GOT3 (cell line): ENCODE results near the gene ARID4A.
A peak's percentile ranks its signal among the peaks of the same experiment; 100 is the strongest.
"Not testable (repeated sequence)": the region's sequence is repeated elsewhere in the genome, so short reads cannot be mapped to it uniquely, and the experiment has no call there.

Experiments
- DNase-seq: peaks from one replicate; lab custom pipeline; 2025; ENCODE audit warnings: mixed read lengths; lab: John Stamatoyannopoulos, UW

The ARID4A gene, protein sequence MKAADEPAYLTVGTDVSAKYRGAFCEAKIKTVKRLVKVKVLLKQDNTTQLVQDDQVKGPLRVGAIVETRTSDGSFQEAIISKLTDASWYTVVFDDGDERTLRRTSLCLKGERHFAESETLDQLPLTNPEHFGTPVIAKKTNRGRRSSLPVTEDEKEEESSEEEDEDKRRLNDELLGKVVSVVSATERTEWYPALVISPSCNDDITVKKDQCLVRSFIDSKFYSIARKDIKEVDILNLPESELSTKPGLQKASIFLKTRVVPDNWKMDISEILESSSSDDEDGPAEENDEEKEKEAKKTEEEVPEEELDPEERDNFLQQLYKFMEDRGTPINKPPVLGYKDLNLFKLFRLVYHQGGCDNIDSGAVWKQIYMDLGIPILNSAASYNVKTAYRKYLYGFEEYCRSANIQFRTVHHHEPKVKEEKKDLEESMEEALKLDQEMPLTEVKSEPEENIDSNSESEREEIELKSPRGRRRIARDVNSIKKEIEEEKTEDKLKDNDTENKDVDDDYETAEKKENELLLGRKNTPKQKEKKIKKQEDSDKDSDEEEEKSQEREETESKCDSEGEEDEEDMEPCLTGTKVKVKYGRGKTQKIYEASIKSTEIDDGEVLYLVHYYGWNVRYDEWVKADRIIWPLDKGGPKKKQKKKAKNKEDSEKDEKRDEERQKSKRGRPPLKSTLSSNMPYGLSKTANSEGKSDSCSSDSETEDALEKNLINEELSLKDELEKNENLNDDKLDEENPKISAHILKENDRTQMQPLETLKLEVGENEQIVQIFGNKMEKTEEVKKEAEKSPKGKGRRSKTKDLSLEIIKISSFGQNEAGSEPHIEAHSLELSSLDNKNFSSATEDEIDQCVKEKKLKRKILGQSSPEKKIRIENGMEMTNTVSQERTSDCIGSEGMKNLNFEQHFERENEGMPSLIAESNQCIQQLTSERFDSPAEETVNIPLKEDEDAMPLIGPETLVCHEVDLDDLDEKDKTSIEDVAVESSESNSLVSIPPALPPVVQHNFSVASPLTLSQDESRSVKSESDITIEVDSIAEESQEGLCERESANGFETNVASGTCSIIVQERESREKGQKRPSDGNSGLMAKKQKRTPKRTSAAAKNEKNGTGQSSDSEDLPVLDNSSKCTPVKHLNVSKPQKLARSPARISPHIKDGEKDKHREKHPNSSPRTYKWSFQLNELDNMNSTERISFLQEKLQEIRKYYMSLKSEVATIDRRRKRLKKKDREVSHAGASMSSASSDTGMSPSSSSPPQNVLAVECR

DNA sequence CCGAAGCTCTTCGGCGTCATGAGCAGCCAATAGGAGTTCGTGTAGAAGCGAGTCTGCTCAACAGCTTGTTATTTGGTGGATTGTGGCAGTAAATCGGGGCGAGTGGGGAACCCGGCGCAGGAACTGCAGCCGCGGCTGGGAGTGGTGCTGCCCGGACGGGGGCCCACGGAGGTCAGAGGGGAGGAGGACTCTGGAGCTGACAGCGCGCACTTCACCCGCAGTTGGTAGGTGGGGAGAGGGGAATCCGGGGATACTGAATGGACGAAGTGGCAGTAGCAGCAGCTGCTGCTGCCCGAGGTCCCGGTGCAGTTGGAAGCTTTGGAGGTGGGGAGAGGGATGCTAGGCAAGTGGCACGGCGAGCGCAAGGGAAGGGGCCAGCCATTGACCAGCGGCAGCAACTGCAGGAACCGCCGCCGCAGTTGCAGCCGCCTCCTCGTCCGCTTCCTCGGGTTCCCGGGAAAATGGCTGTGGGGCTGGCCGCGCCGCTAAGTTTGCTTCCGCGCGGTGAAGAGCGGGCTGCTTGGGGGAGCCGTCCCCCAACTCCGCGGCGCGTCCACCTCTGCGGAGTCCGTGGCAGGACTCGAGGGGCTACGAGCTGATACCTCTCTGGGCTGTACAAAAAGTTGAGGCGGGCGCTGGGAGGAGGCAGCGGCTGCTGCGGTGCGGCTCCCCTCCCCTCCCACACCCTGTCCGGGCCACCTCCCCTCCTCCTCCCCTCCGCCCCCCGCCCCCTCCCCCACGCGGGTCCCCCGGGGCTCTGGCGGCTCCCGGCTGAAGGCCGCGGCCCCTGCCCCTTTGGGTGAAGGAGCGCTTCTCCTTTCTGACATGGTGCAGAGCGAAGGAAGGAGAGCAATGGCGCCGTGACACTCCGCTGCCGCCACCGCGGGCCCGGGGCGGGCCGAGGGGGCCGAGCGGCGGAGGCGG lies at the start of gene ARID4A:
Gene ARID4A, plus strand, starts transcription at position 79 of the 924 bp plus-strand sequence. CDS start 1,300 bp downstream, outside the sequence.
- DNase-seq = peak; percentile 44

DNA sequence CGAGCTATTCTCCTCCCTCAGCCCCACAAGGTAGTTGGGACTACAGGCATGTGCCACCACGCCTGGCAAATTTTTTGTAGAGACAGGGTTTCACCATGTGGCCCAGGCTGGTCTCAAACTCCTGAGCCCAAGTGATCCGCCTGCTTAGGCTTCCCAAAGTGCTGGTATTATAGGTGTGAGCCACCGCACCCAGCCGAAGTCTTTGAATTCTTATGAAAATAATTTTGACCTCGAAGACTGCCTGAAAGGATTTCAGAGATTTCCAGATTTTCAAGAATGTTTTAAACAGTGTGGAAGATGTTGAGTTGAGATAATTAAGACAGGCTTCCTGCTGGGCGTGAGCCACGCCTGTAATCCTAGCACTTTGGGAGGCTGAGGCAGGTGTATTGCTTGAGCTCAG lies 48.7 kb upstream of the ARID4A start:
- no peak for DNase-seq

GRCh38 chr14:58258156-58258555 lies 40.2 kb upstream of the ARID4A start:
- no peak for DNase-seq

GRCh38 chr14:58262005-58262404 lies 36.4 kb upstream of the ARID4A start:
- DNase-seq = not testable (repeated sequence)

DNA sequence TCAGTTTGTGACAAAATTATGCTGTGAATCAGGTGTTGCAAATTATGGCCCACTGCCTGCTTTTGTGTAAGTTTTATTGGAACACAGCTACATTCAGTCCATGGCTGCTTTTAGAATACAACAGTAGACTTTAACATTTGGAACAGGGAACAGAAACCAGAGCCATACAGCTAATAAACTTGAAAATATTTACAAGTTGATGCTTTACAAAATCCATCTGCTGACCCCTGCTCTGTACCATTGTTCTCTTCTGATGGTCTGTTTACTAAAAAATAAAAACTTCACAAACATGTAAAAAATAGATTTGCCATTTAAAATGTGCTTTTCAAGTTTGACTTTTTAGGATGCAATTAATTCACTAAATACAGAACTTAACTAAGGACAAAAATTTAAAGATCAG lies 33.0 kb upstream of the ARID4A start:
- no peak for DNase-seq

DNA sequence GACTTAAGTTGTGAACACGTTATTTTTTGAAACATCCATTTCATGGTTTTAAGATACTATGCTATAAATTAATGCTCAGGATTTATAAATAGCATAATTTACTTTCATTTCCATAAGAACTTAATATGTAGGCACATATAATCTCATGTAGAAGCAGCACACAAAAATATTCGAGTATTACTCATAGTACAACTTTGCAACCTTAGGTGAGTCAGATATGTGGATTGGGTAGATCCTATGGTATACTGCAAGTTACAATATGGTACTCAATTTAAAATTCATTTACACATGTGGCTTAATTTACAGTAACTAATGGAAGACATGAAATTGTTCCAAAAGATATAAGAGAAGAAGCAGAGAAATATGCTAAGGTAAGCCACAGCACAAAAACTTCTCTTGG lies 27.7 kb upstream of the ARID4A start:
- no peak for DNase-seq

- DNase-seq = no peak
Observed at GRCh38 chr14:58272588-58273372, 25.6 kb upstream of the ARID4A start.

DNA sequence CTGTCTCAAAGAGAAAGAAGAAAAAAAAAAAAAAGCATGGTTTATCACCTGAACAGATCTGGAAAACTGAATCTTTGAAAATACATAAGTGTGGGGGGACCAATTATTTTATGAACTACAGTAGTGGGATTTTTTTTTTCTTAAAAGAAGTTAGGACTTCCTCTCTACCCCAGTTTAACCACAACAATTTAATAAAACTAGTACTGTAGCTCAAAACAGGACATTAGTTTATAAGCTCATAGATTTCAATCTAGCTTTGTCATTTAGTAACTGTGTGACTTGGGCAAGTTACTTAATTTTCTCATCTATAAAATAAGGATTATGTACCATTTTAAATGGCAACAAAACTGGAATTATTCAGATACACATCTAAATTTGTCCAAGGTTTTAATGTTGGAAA lies 23.5 kb upstream of the ARID4A start:
- DNase-seq = no peak

DNA sequence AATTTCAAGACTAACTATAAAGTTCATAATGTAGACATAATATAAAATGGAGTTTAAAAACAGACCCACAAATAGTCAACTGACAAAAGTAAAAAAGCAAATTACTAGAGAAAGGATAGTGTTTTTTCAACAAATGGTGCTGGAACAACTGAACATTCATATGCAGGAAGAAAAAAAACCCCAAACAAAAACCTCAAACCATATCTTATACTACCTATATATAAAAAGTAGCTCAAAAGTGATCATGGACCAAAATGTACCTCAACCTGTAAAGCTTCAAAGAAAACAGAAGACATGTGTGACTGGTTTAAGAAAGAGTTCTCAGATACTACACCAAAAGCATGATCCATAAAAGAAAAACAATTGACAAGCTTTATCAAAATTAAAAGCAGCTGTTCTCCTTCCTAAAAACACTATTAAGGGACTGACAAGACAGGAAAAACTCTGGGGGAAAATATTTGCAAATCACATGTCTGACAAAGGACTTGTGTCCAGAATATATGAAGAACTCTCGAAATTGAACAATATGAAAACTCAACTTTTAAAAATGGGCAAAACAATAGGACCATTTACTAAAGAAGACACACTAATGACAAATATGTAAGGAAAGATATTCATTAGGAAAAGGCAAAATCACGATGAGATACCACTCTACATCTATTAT lies 22.7 kb upstream of the ARID4A start:
- DNase-seq = no peak

- no peak for DNase-seq
Observed at GRCh38 chr14:58276208-58276607, 22.1 kb upstream of the ARID4A start.

DNA sequence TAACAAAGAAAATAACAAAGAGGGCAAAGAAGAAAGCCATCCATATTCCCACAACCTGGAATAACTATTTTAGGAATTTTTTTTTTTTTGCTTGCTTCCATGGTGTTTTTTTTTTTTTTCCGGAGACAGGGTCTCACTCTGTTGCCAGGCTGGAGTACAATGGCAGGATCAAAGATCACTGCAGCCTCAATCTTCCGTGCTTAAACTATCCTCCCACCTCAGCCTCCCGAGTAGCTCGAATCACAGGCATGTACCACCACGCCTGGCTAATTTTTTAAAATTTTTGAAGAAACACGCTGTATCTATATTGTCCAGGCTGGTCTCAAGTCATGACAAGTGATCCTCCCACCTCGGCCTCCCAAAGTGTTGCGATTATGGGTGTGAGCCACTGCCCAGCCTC lies 20.2 kb upstream of the ARID4A start:
- no peak for DNase-seq

DNA sequence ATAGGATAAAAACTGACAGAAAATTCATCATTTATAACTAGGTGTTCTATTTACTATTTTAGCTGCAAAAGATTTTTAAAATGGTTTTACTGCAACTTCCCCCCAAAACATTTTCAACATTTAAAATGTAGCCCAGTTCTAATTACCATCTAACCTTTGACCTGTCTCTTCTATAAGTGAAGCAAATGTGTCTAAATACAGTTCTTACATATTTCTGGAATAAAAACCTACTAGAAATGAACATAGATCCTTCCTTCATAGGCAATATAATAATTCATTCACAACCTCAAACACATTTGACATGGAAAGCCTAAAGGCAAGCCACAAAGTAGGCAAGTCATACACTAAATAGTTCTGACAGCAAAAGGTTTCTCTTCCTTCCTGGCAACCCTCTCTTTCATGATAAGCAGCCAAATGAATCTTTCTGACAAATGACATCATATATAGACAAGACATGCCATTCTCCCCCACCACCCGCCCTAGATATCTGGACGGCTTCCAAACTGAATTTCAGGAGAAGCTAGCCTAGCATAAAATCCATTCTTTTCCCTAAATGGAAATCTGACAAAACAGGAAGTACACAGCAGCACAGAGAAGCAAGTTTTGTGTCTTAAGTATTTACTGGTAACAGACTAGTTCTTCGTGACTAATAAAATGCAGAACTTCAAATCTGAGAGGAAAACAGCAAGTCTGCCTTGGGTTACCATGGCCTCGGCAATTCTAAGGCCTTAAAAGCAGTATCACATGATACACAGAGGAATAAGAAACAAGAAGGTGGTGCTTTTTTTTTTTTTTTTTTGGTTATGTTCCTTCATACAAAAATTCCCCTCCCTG lies 17.2 kb upstream of the ARID4A start:
- DNase-seq = no peak

DNA sequence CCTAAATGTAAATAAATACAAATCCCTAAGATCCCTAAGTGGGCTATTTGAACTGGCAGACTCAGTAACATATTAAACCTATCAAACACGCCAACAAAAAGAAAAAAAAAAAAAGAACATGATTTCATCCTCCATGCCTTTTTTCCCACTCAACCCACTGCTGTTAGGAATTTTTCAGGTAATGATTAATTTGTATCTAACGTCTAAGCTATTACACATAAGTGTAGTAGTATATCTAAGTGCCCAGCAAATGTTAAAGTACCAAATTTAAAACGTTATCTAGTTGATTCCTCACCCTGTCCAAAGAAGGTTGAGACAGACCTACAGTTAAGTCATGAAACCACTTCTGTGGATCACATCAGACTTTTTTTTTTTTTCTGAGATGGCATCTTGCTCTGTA lies 16.4 kb upstream of the ARID4A start:
- no peak for DNase-seq

- DNase-seq = no peak
Observed at GRCh38 chr14:58282925-58283593, 15.3 kb upstream of the ARID4A start.

DNA sequence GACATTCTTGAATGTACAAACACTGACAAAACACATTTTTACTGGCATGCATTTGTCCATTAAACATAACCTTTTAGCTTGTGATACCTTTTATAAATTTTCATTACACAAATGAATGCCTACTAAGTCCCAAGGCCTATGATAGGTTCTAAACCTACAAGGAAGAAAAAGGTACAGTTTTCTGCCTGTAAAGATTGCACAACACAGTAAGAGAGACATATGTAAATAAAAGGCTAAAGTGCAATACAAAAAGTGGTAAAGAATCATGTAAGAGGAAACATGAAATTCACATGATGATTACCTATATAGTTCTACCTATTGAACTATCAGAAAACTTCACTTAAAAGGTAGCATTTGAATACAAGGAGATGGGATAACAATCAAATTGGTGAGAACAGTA lies 14.6 kb upstream of the ARID4A start:
- DNase-seq = no peak

DNA sequence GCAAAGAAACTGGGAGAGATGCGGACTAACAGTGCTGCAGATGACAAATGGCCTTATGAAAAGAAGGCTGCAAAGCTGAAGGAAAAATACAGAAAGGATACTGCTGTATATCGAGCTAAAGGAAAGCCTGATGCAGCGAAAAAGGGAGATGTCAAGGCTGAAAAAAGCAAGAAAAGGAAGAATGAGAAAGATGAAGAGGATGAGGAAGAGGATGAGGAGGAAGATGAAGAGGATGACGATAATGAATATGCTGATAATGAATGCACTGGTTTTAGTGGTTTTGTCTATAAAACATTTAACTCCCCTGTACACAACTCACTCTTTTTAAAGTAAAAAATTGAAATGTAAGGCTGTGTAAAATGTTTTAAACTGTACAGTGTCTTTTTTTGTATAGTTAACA lies 13.2 kb upstream of the ARID4A start:
- DNase-seq = no peak

DNA sequence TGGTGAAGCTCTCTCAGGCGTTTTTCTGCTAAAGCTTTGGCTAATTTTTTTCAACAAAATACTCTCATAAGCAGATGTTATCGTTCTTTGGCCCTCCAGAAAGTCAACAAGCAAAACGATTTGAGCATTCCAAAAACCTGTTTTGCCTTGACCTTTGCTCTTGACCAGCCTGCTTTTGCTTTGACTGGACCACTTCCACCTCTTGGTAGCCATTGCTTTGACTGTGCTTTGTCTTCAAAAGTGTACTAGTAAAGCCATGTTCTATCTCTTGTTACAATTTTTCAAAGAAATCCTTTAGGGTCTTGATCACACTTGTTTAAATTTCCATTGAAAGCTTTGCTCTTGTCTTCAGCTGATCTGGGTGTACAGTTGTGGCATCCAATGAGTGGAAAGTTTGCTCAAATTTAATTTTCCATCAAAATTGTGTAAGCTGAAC lies 10.7 kb upstream of the ARID4A start:
- DNase-seq = no peak

GRCh38 chr14:58288106-58288792 lies 10.1 kb upstream of the ARID4A start:
- no peak for DNase-seq
